H1 (cell line): ENCODE results near the gene CD63. TPM values are rescaled to one million over a fixed set of nuclear protein-coding genes. Genes with fewer than 3 reads are reported as not detected.

Experiments
- CTCF ChIA-PET: fragments of 300-600 bp; sonication (Branson Sonifier 250); formaldehyde crosslinking; loops from one replicate; lab custom pipeline; 2021; ENCODE audit not compliant: partially characterized antibody; lab: Charles Lee
- POLR2A ChIA-PET: fragments of 300-600 bp; sonication (Branson Sonifier 250); formaldehyde crosslinking; loops from one replicate; lab custom pipeline; 2021; ENCODE audit warnings: inconsistent platforms; ENCODE audit not compliant: partially characterized antibody; lab: Charles Lee
- DNase-seq, 2 experiments: peaks; one replicate each; pipeline versions ENCODE4 v3.0.0 to v3.0.0-alpha.2; 2010 to 2022; ENCODE audit warnings: low spot score in 2 of 2, low read depth in 1 of 2, mixed read lengths in 1 of 2
- FAIRE-seq: peaks from 2 replicates; lab custom pipeline; 2011; peaks lifted over from hg19 to GRCh38; lab: Jason Lieb, UNC
- H2AFZ ChIP-seq: 2 replicates; pipeline ENCODE4 v1.8.1; 2012; ENCODE audit warnings: low read length, inconsistent platforms
- H2AK5ac ChIP-seq: 2 replicates; pipeline ENCODE4 v1.6.1; 2013; ENCODE audit warnings: low read depth, low read length
- H2BK120ac ChIP-seq: replicated peaks from 2 replicates; pipeline ENCODE3; 2013; ENCODE audit warnings: low read depth, low read length, inconsistent platforms
- H2BK12ac ChIP-seq: 2 replicates; pipeline ENCODE4 v1.6.1; 2013; ENCODE audit warnings: low read depth, low read length
- H2BK15ac ChIP-seq: 2 replicates; pipeline ENCODE4 v1.6.1; 2013; ENCODE audit warnings: low read length
- H2BK20ac ChIP-seq: 2 replicates; pipeline ENCODE4 v1.6.1; 2013; ENCODE audit warnings: low read length
- H2BK5ac ChIP-seq: 2 replicates; pipeline ENCODE4 v1.6.1; 2013; ENCODE audit warnings: low read depth, low read length
- H3K14ac ChIP-seq: 2 replicates; pipeline ENCODE4 v1.6.1; 2013; ENCODE audit warnings: inconsistent platforms; ENCODE audit not compliant: insufficient read length
- H3K18ac ChIP-seq: 2 replicates; pipeline ENCODE4 v1.6.1; 2013; ENCODE audit warnings: low read length; ENCODE audit errors: extremely low read depth
- H3K23ac ChIP-seq: 2 replicates; pipeline ENCODE4 v1.6.1; 2013; ENCODE audit warnings: inconsistent platforms; ENCODE audit not compliant: insufficient read length
- H3K23me2 ChIP-seq: 2 replicates; pipeline ENCODE4 v1.6.1; 2013; ENCODE audit warnings: low read depth, low read length
- H3K27ac ChIP-seq: 2 replicates; pipeline ENCODE4 v1.6.1; 2011; ENCODE audit warnings: low read depth, low read length, inconsistent platforms
- H3K27me3 ChIP-seq, 4 experiments: replicated peaks in 1 of 4; 1 replicate in 1 of 4; 2 replicates in 3 of 4; pipeline versions ENCODE4 v1.6.1 to v1.8.1; 2011 to 2013; ENCODE audit warnings: low read length in 3 of 4, mild to moderate bottlenecking in 3 of 4, inconsistent platforms in 2 of 4, mixed read lengths in 2 of 4, moderate library complexity in 1 of 4; ENCODE audit not compliant: control insufficient read depth in 3 of 4, insufficient read depth in 3 of 4; ENCODE audit errors: extremely low read depth in 1 of 4
- H3K36me3 ChIP-seq, 4 experiments: 2 replicates each; pipeline versions ENCODE4 v1.6.1 to v1.8.1; 2011 to 2013; ENCODE audit warnings: mild to moderate bottlenecking in 4 of 4, low read length in 3 of 4, moderate library complexity in 2 of 4, control low read depth in 1 of 4, inconsistent platforms in 1 of 4; ENCODE audit not compliant: insufficient read depth in 4 of 4, control insufficient read depth in 2 of 4
- H3K4ac ChIP-seq: replicated peaks from 2 replicates; pipeline ENCODE3; 2013; ENCODE audit warnings: low read length, low read depth, mixed read lengths, inconsistent platforms; ENCODE audit not compliant: insufficient read length
- H3K4me1 ChIP-seq, 4 experiments: replicated peaks in 1 of 4; 1 replicate in 1 of 4; 2 replicates in 3 of 4; pipeline versions ENCODE4 v1.6.1 to v1.8.1; 2011 to 2013; ENCODE audit warnings: low read length in 3 of 4, inconsistent platforms in 2 of 4, mixed read lengths in 1 of 4; ENCODE audit not compliant: insufficient read depth in 4 of 4, control insufficient read depth in 3 of 4
- H3K4me2 ChIP-seq, 2 experiments: 2 replicates each; pipeline versions ENCODE4 v1.6.1 to v1.8.1; 2011 to 2013; ENCODE audit warnings: low read depth in 2 of 2, low read length in 2 of 2, control low read depth in 1 of 2, inconsistent platforms in 1 of 2, mild to moderate bottlenecking in 1 of 2; ENCODE audit not compliant: insufficient read depth in 1 of 2
- H3K4me3 ChIP-seq, 4 experiments: fragments of 200-600, 300-600 bp in 1 of 4; sonication (generic), shearing (Covaris generic), sonication (Bioruptor Twin) in 1 of 4; 2 replicates each; pipeline versions ENCODE4 v1.5.1 to v1.8.1; 2011 to 2016; ENCODE audit warnings: low read length in 4 of 4, low read depth in 3 of 4, control low read depth in 2 of 4, inconsistent platforms in 2 of 4, mild to moderate bottlenecking in 2 of 4, mixed read lengths in 1 of 4, moderate library complexity in 1 of 4; ENCODE audit not compliant: insufficient read depth in 2 of 4; ENCODE audit errors: extremely low read depth in 1 of 4
- H3K56ac ChIP-seq: replicated peaks from 2 replicates; pipeline ENCODE3; 2013; ENCODE audit warnings: low read depth, mild to moderate bottlenecking, mixed read lengths, low read length, inconsistent platforms; ENCODE audit not compliant: insufficient read length
- H3K79me1 ChIP-seq: 2 replicates; pipeline ENCODE4 v1.6.1; 2013; ENCODE audit warnings: low read depth, low read length, control low read depth
- H3K79me2 ChIP-seq, 2 experiments: 2 replicates each; pipeline versions ENCODE4 v1.6.1 to v1.8.1; 2012 to 2013; ENCODE audit warnings: low read length in 2 of 2, mild to moderate bottlenecking in 2 of 2, inconsistent platforms in 1 of 2; ENCODE audit not compliant: insufficient read depth in 2 of 2, control insufficient read depth in 1 of 2
- H3K9ac ChIP-seq, 4 experiments: replicated peaks in 1 of 4; 1 replicate in 1 of 4; 2 replicates in 3 of 4; pipeline versions ENCODE4 v1.6.1 to v1.8.1; 2011 to 2013; ENCODE audit warnings: low read depth in 3 of 4, low read length in 3 of 4, control low read depth in 2 of 4, mild to moderate bottlenecking in 2 of 4, moderate library complexity in 2 of 4, inconsistent platforms in 1 of 4; ENCODE audit errors: extremely low read depth in 1 of 4
- H3K9me3 ChIP-seq, 2 experiments: 2 replicates each; pipeline versions ENCODE4 v1.6.1 to v1.8.1; 2012 to 2013; ENCODE audit warnings: mild to moderate bottlenecking in 2 of 2, moderate library complexity in 2 of 2, control low read depth in 1 of 2, inconsistent platforms in 1 of 2, low read depth in 1 of 2, low read length in 1 of 2, mixed read lengths in 1 of 2; ENCODE audit not compliant: insufficient read depth in 2 of 2
- H4K20me1 ChIP-seq, 2 experiments: replicated peaks in 1 of 2; 2 replicates each; pipeline versions ENCODE3 to v1.8.1; 2011 to 2013; ENCODE audit warnings: inconsistent platforms in 2 of 2, low read length in 2 of 2, mild to moderate bottlenecking in 1 of 2; ENCODE audit not compliant: insufficient read depth in 2 of 2, control insufficient read depth in 1 of 2
- H4K5ac ChIP-seq: 2 replicates; pipeline ENCODE4 v1.6.1; 2013; ENCODE audit warnings: low read length, low read depth, mixed read lengths, inconsistent platforms; ENCODE audit not compliant: insufficient read length
- H4K8ac ChIP-seq: 2 replicates; pipeline ENCODE4 v1.8.0; 2013; ENCODE audit warnings: mild to moderate bottlenecking, moderate library complexity, low read length, inconsistent platforms; ENCODE audit not compliant: insufficient read depth; ENCODE audit errors: extremely low read depth
- H4K91ac ChIP-seq: replicated peaks from 2 replicates; pipeline ENCODE3; 2013; ENCODE audit warnings: low read length, mixed read lengths, inconsistent platforms; ENCODE audit not compliant: insufficient read length
- CREB1 ChIP-seq: IDR thresholded peaks from 2 replicates; pipeline ENCODE4 v1.6.1; 2012; ENCODE audit warnings: inconsistent platforms
- HDAC6 ChIP-seq: IDR thresholded peaks from one replicate; pipeline ENCODE4 v1.7.1; 2012; ENCODE audit warnings: low read depth, mild to moderate bottlenecking, inconsistent platforms, low read length, moderate library complexity
- KDM5A ChIP-seq: fragments of 200-600 bp; IDR thresholded peaks from 2 replicates; pipeline ENCODE4 v1.7.1; 2012; ENCODE audit warnings: mild to moderate bottlenecking, low read length, inconsistent platforms, mixed read lengths
- RFX5 ChIP-seq: IDR thresholded peaks from 2 replicates; pipeline ENCODE4 v1.6.1; 2011; ENCODE audit warnings: low read depth, low read length, improper control_type of control experiment, borderline replicate concordance
- SP1 ChIP-seq: IDR thresholded peaks from 2 replicates; pipeline ENCODE4 v1.6.1; 2011; ENCODE audit warnings: low read depth, low read length
- WGBS, 2 experiments: shearing (Covaris generic) in 1 of 2; methylation state at CpG; one replicate each; pipeline versions ENCODE4 v1.1.6 to v1.1.7; 2013 to 2015; ENCODE audit warnings: low lambda C conversion rate in 2 of 2, mixed read lengths in 2 of 2, inconsistent platforms in 1 of 2, low coverage in 1 of 2, missing lambda C conversion rate in 1 of 2; ENCODE audit not compliant: insufficient replicate concordance in 2 of 2, insufficient coverage in 1 of 2, insufficient read length in 1 of 2; ENCODE audit errors: extremely low coverage in 1 of 2, missing lambda C conversion rate in 1 of 2; 5-methylcytosine and 5-hydroxymethylcytosine counted together
- polyA plus RNA-seq, 7 experiments: library from polyadenylated mRNA; depleted of rRNA in 3 of 7; stranded (reverse) in 5 of 7; unstranded in 2 of 7; fragments of >200 nt in 5 of 7; fragments of 200-250 nt in 2 of 7; gene quantifications; 1 replicate in 5 of 7; 2 replicates in 1 of 7; 4 replicates in 1 of 7; pipeline versions ENCODE4 v1.2.1 to v1.2.3, GENCODE V29; 2011 to 2013; ENCODE audit warnings: missing spikeins in 2 of 7, mixed read lengths in 2 of 7
- total RNA-seq: library from RNA; stranded (reverse); fragmentation: NEBNext Ultra II Directional; extraction: Animal tissue kit (Norgen Biotek cat#: 25700); gene quantifications from 2 replicates; pipeline ENCODE4 v1.2.1, GENCODE V29; 2021

Gene CD63
- total and polyA plus RNA-seq, 2 of the 8 experiments (the other 6 are each of a cell fraction or from before 2014, with no cell fraction given), result 440 to 526 TPM

- Histone ChIP-seq H3K56ac (no peak overlapping the region), H3K79me2 (no peaks in the 10 kb centered on the region), H3K9me3 (no peaks in the 10 kb centered on the region), H4K5ac (no peak overlapping the region), H3K27me3 (no peaks in the 10 kb centered on the region), H3K27ac (no peak overlapping the region), H2AFZ (no peak overlapping the region), H3K9ac (no peak overlapping the region), H3K23me2 (no peaks in the 10 kb centered on the region), H2BK5ac (no peak overlapping the region), H3K4ac (no peak overlapping the region), H3K79me1 (no peaks in the 10 kb centered on the region; the same call in 1 of the 2 replicates), H4K8ac (no peak overlapping the region), H2BK20ac (no peak overlapping the region), H3K18ac (no peak overlapping the region), H4K20me1 (peaks cover 0 to 2% of the 10 kb centered on the region in 2 experiments), H3K4me1 (no peaks in the 10 kb centered on the region), H2AK5ac (no peak overlapping the region), H4K91ac (no peak overlapping the region), H3K36me3 (peaks cover 7 to 49% (median 15%) of the 10 kb centered on the region in 4 experiments; a peak in 7 of 8 replicates), H3K14ac (no peak overlapping the region)
- CTCF ChIA-PET, result interaction anchor here (1.3 to 5.9 kb wide), 3 partner anchors 11 to 38 kb away, joined by 5 to 36 read pairs (median 5); partner anchors contain the start of gene ITGA7
- 95% methylated on average over 4 of the region's 4 CpGs; no CpG with 5 or more reads in 1 of the 2 experiments for WGBS, 2 experiments
- DNase-seq, result no peak
- POLR2A ChIA-PET, result interaction anchor here (0.8 to 1.8 kb wide), 4 partner anchors 11 to 312 kb away, joined by 3 to 8 read pairs (median 4); partner anchors contain the start of gene ITGA7
- no peak for TF ChIP-seq HDAC6
- no peak for TF ChIP-seq RFX5
- TF ChIP-seq SP1, result no peak
- no peak for TF ChIP-seq CREB1
- TF ChIP-seq KDM5A, result no peak
- TF ChIP-seq, all 59 proteins: peak for 0
- no peak for FAIRE-seq
- H2BK15ac ChIP-seq, result no peak overlapping the region
- no peak overlapping the region for H3K23ac ChIP-seq
- H3K4me2 ChIP-seq, result no peak overlapping the region
- H2BK12ac ChIP-seq, result no peak overlapping the region
- H2BK120ac ChIP-seq, result no peak overlapping the region
- no peak overlapping the region for H3K4me3 ChIP-seq
These were observed 34.2 kb downstream of the CD63 start for GRCh38 chr12:55694651-55695050.
